ENCODE measurements around the gene NVL. TPM values are rescaled to one million over a fixed set of nuclear protein-coding genes. Genes with fewer than 3 reads are reported as not detected.

Gene NVL
- total and polyA plus RNA-seq, 10 of the 15 experiments (the other 5 are each of a cell fraction or from before 2014, with no cell fraction given): 20.3 to 49.6 (median 35.2) TPM

- peak; percentile 67 to 68; a peak in 3 of 4 replicates for TF ChIP-seq IKZF2 (IDR thresholded peaks at IDR 0.05)
- peak in 1 of 2 experiments; percentile 41; a peak in 1 of 4 replicates for TF ChIP-seq ETV6 (conservative IDR thresholded peaks at IDR 0.05 in 1 of 2, IDR thresholded peaks at IDR 0.05 in 1 of 2; ENCODE audit: borderline replicate concordance in 1 of 2, low read depth in 1 of 2)
- peak; percentile 21 for TF ChIP-seq SKIL (IDR thresholded peaks at IDR 0.05; ENCODE audit: low read depth, poor library complexity, severe bottlenecking)
- peak; percentile 55; the same call in 1 of the 2 replicates for TF ChIP-seq NFIC (IDR thresholded peaks at IDR 0.05; ENCODE audit: low read depth, low read length)
- TF ChIP-seq TBL1XR1 (IDR thresholded peaks at IDR 0.05; ENCODE audit: low read depth, low read length): no peak
- TF ChIP-seq ZSCAN29 (IDR thresholded peaks at IDR 0.05): no peak
Measured at GRCh38 chr1:224188286-224188685, 141.7 kb downstream of the NVL start (continued).

DNA sequence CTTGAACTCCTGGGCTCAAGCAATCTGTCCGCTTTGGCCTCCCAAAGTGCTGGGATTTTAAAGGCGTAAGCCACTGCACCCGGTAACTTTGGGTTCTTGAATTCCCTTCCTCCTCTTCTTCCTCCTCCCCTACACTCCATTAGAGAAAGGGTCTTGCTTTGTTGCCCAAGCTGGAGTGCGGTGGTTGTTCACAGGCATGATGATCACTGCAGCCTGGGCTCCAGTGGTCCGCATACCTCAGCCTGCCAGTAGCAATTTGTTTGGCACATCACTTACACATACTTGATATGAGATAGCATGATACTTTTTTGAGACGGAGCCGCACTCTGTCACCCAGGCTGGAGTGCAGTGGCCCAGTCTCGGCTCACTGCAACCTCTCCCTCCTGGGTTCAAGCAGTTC, 144.8 kb downstream of the NVL start:
- no TSS peak for BruUV-seq (replicated peaks)
- Histone ChIP-seq H3K9ac (ENCODE audit: control insufficient read depth, insufficient read depth, low read length) (peak overlapping the region; percentile 89), H3K79me2 (ENCODE audit: control insufficient read depth, insufficient read depth, low read length) (peaks cover 63% of the 10 kb centered on the region), H3K4me2 (ENCODE audit: control insufficient read depth, insufficient read depth) (peak overlapping the region; percentile 85), H4K20me1 (ENCODE audit: control insufficient read depth, insufficient read depth) (no peaks in the 10 kb centered on the region; the same call in 1 of the 2 replicates), H3K36me3 (ENCODE audit: control insufficient read depth in 2 of 2, insufficient read depth in 2 of 2, low read length in 1 of 2) (peaks cover 0 to 2% of the 10 kb centered on the region in 2 experiments; a peak in 1 of 4 replicates), H3K4me3 (peak overlapping the region; percentile 90), H3K27ac (ENCODE audit: control insufficient read depth, insufficient read depth) (no peak overlapping the region; the same call in 1 of the 2 replicates), H3K27me3 (replicated peaks in 1 of 2; ENCODE audit: control insufficient read depth in 2 of 2, insufficient read depth in 2 of 2, low read length in 1 of 2) (no peaks in the 10 kb centered on the region), H3K9me3 (replicated peaks; ENCODE audit: control insufficient read depth, insufficient read depth, low read length) (no peaks in the 10 kb centered on the region), H3K4me1 (ENCODE audit: control insufficient read depth, insufficient read depth, low read length) (peaks cover 16% of the 10 kb centered on the region; the same call in 1 of the 2 replicates), H2AFZ (ENCODE audit: control insufficient read depth, low read depth, low read length) (no peak overlapping the region)
- SMC1A ChIA-PET (ENCODE audit: uncharacterized antibody, unreplicated experiment): interaction anchor here (0.9 to 2.0 kb wide), 9 partner anchors 16 to 247 kb away, joined by 3 to 11 read pairs (median 6); partner anchors contain the start of gene FBXO28
- no peak for DNase-seq (ENCODE audit: low read depth, low spot score)
- CTCF ChIA-PET: interaction anchor here (0.7 to 1.9 kb wide), 5 partner anchors 15 to 69 kb away, joined by 3 to 4 read pairs (median 3); no protein-coding TSS in a partner anchor
- peak; percentile 1; the same call in 1 of the 3 replicates for ATAC-seq
- POLR2A ChIA-PET: interaction anchor here (0.6 to 2.5 kb wide), 4 partner anchors 16 to 144 kb away, joined by 3 to 16 read pairs (median 4); partner anchors contain the start of gene FBXO28
- in situ Hi-C loops (cut with MboI) (no loop called here), intact Hi-C loops (cut with micrococcal nuclease; ENCODE audit: unreplicated experiment) (no loop called here)
- 17% methylated on average over 8 of the region's 8 CpGs for WGBS (ENCODE audit: insufficient coverage, insufficient replicate concordance, low lambda C conversion rate, missing lambda C conversion rate)
- no peak for FAIRE-seq
- TF ChIP-seq NR2C2 (IDR thresholded peaks at IDR 0.05; ENCODE audit: borderline replicate concordance, control insufficient read depth, insufficient read length, low read depth) (no peak), MLLT1 (IDR thresholded peaks at IDR 0.05) (peak; percentile 68), GATAD2B (conservative IDR thresholded peaks at IDR 0.05; ENCODE audit: low read depth) (no peak), HDAC6 (IDR thresholded peaks at IDR 0.05; ENCODE audit: unreplicated experiment) (no peak), SREBF2 (IDR thresholded peaks at IDR 0.05; ENCODE audit: low read length) (no peak), FOXK2 (IDR thresholded peaks at IDR 0.05) (no peak)
- TF ChIP-seq, protein P1, sequence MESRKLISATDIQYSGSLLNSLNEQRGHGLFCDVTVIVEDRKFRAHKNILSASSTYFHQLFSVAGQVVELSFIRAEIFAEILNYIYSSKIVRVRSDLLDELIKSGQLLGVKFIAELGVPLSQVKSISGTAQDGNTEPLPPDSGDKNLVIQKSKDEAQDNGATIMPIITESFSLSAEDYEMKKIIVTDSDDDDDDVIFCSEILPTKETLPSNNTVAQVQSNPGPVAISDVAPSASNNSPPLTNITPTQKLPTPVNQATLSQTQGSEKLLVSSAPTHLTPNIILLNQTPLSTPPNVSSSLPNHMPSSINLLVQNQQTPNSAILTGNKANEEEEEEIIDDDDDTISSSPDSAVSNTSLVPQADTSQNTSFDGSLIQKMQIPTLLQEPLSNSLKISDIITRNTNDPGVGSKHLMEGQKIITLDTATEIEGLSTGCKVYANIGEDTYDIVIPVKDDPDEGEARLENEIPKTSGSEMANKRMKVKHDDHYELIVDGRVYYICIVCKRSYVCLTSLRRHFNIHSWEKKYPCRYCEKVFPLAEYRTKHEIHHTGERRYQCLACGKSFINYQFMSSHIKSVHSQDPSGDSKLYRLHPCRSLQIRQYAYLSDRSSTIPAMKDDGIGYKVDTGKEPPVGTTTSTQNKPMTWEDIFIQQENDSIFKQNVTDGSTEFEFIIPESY (IDR thresholded peaks at IDR 0.05): no peak
- TF ChIP-seq, protein P2, sequence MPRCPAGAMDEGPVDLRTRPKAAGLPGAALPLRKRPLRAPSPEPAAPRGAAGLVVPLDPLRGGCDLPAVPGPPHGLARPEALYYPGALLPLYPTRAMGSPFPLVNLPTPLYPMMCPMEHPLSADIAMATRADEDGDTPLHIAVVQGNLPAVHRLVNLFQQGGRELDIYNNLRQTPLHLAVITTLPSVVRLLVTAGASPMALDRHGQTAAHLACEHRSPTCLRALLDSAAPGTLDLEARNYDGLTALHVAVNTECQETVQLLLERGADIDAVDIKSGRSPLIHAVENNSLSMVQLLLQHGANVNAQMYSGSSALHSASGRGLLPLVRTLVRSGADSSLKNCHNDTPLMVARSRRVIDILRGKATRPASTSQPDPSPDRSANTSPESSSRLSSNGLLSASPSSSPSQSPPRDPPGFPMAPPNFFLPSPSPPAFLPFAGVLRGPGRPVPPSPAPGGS (IDR thresholded peaks at IDR 0.05; ENCODE audit: borderline replicate concordance, insufficient read depth, low read depth, low read length, poor library complexity, severe bottlenecking): peak; percentile 44
- RAD21 ChIA-PET (ENCODE audit: unreplicated experiment): interaction anchor here (0.6 to 2.3 kb wide), 8 partner anchors 18 to 245 kb away, joined by 3 to 5 read pairs (median 3); partner anchors contain the start of gene NVL
